Ammon's horn (tissue), 1 donor: ENCODE data around the gene TBC1D24.
"Not testable (repeated sequence)": the region's sequence is repeated elsewhere in the genome, so short reads cannot be mapped to it uniquely, and the experiment has no call there.

Experiments used
- DNase-seq: peaks from one replicate; pipeline ENCODE4 v3.0.0-alpha.2; 2016; ENCODE audit warnings: low spot score

The TBC1D24 gene

DNA sequence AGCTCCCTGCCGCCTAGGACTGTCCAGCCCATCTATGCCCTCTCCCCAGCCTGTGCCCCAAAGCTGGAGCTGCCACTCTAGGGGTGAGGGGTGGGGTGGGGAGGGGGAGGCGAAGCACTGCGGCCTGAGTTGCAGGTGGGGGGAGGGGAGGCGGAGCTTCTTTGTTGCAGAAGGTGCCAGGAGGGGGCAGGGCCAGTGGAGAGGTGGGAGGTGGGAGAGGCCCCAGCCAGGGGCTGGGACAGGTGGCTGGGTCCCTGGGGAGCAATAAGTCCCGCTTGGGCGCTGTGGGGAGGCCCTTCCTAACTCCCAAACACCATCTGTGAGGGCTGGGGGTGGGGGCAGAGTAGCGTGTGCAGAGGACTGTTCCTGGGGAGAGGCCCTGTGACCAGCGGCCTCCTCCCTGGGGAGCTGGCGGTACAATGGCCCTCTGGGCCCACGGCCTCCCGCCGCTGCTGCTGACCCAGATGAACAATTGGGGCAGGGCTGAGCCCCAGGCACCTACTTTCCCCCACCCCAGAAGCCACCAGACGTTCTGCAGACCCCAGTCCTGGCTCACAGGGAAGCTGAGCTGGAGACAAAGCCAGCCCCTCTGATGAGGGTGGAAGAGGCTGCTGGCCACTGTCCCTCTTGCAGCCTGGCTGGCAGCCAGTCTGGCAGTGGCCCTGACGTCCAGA is 6.1 kb upstream of the TBC1D24 start:
- peak; percentile 45 for DNase-seq

- no peak for DNase-seq
Measured at GRCh38 chr16:2469399-2470233, 5.3 kb upstream of the TBC1D24 start.

- no peak for DNase-seq
Measured at GRCh38 chr16:2470234-2470601, 4.7 kb upstream of the TBC1D24 start.

DNA sequence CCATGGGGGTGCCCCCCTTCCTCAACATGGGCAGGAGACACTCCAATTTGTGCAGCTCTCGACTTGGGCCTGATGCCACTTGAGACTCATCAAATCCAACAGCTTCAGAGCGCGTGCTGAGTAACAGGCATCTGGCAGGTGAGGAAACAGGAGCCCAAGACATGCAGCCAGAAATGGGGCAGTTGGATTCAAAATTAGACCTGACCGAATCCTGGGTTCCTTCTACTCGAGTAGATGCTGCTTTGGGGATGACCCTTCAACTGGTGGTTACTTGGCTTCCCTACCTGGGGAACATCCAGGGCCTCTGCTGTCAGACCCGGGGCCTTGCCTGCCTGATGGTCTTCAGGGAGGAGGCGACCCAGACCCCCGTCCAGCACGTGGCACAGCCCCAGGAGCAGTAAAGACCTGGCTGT is 4.3 kb upstream of the TBC1D24 start:
- DNase-seq, result no peak

GRCh38 chr16:2471016-2471652 is 3.8 kb upstream of the TBC1D24 start, which contains the start of gene NTN3:
Gene NTN3, plus strand, starts transcription at chr16:2471297. Its CDS starts 405 bp downstream, at chr16:2471702.
- DNase-seq, result no peak

- DNase-seq, result no peak
Measured at GRCh38 chr16:2471653-2472487, 3.1 kb upstream of the TBC1D24 start.

- no peak for DNase-seq
Measured at GRCh38 chr16:2472488-2472864, 2.5 kb upstream of the TBC1D24 start.

DNA sequence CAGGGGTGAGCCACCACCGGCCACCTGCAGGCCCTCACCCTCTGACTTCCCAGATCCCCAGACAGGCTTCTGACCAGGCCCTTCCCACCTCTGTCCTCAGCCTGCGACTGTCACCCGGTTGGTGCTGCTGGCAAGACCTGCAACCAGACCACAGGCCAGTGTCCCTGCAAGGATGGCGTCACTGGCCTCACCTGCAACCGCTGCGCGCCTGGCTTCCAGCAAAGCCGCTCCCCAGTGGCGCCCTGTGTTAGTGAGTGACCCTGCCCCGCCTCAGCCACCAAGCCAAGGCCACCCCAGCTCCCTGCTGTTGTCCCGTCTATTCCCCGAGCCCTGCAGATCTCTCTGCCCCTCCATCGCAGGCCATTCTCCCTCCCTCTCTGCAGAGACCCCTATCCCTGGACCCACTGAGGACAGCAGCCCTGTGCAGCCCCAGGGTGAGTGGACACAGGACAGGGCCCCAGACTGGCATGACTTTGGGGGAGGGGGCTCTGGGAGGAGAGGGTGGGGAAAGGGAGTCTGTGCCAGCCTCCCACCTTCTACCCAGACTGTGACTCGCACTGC is 2.0 kb upstream of the TBC1D24 start:
- DNase-seq, result no peak

DNA sequence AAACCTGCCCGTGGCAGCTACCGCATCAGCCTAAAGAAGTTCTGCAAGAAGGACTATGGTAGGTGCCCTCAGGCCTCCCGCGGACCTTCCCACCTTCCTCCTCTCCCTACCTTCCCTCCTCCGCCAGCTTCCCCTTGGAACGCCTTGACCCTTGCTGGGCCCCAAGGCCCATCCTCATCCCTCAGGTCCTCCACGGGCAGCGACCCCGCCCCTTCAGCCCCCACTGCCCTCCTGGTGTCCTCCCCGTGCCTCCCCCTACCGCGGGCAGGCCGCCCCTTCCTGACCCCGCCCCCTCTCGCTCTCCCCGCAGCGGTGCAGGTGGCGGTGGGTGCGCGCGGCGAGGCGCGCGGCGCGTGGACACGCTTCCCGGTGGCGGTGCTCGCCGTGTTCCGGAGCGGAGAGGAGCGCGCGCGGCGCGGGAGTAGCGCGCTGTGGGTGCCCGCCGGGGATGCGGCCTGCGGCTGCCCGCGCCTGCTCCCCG is 1.4 kb upstream of the TBC1D24 start:
- no peak for DNase-seq

GRCh38 chr16:2473999-2474876 is 689 bp upstream of the TBC1D24 start:
- peak; percentile 67 for DNase-seq

DNA sequence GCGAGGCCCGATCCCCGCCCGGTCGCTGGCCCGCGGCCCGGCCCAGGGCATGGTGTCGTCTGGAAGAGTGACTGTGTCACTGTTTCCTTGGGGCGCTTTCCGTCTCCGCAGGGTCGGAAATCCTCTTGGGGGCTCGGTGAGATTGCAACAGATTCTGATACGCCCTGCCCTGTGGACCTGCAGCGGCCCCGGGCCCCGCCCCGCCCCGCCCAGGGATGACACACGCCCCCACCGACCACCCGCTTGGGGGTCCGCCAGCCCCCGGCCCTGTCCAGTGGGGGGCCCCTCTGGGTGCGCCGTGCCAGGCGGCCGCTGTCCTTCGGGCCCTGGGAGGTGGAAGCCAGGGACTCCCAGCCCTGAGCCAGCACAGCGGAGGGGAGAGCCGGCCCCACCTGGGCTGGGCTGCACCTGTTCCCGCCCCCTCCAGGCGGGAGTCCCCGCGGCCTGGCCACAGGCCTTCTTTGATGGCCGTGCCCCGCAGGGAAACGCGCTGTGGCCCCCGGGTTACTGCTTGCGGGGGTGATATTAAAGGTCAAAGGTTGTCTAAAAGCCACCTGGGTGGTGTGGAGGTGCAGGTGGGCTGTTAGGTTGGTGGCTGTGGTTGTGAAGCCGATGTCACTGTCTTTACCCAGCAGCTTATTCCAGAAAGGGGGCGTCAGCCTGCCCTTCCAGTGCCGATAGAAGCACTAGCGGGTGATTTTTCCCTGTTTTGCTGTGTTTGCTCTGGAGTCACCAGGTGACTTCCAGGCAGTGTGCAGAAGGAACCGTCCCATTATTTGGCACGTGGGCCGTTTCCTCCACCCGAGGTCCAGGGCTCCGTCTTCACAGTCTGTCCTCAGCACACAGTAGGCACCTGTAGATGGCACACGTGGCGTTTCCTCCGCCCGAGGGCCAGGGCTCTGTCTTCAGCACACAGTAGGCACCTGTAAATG is 752 bp downstream of the TBC1D24 start:
- no peak for DNase-seq

DNA sequence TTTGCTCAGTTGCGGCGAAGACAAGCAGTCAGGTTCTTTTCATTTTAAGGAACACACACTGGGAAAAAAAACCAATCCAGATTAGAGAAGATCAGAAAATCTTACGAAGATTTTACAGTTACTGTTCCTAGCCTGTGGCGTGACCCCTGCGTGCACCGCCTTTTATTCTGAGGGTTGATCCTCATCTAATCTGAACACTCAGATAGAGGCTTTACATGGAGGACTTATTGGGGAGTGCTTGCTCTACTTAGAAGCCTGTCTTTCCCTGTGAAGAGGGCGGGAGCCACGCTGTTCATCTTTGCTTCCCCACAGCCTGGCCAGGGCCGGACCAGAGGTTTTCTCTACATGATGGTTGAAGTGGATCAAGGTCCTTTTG is 1.4 kb downstream of the TBC1D24 start:
- DNase-seq, result no peak

DNA sequence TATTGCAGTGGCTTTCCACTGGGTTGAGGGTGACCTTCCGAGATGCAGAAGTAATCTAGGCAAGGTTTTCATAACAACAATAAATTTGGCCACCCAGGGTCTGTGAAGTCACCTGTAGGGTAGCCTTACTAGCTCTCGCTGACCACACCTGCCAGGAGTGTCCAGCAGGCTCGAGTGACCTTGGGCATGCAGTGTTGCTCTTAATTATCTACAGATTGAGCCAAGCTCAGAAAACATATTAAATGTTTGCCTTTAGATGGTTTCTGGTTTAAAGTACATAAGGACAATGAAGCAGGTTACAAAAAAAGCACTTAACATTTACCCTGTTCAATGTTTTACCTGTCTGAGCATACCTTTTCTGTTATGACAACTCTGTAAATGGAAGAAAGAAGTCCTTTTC is 1.8 kb downstream of the TBC1D24 start:
- no peak for DNase-seq

- DNase-seq, result no peak
Measured at GRCh38 chr16:2477327-2477726, 2.4 kb downstream of the TBC1D24 start.

- DNase-seq, result no peak
Measured at GRCh38 chr16:2478279-2478678, 3.4 kb downstream of the TBC1D24 start.

DNA sequence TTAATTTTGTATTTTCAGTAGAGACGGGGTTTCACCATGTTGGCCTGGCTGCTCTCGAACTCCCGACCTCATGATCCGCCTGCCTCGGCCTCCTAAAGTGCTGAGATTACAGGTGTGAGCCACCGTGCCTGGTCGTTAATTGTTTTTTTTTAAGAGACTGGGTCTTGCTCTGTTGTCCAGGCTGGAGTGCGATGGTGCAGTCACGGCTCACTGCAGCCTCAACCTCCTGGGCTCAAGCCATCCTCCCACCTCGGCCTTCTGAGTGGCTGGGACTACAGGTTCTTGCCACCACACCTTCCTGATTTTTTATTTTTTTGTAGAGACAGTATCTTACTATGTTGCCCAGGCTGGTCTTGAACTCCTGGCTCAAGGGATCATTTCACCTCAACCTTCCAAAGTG is 5.1 kb downstream of the TBC1D24 start:
- DNase-seq, result not testable (repeated sequence)

DNA sequence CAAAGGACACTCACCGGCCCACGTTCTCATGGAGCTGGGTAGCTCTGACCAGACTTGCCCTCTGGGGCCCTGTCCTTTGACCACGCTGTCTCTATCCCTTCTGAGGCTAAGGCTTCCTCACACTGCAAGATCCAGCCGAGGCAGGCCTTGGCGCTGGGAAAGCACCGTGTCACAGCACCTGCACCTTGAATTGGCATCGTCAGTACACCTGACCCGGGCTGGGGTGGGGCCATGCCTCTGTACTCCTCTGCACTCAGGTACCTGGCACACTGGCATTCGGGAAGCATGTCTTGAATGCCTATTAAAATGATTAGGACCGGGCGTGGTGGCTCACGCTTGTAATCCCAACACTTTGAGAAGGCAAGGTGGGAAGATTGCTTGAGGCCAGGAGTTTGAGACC is 6.0 kb downstream of the TBC1D24 start:
- DNase-seq, result no peak

GRCh38 chr16:2481676-2482075 is 6.7 kb downstream of the TBC1D24 start:
- DNase-seq, result no peak

GRCh38 chr16:2482249-2482648 is 7.3 kb downstream of the TBC1D24 start:
- DNase-seq, result no peak
